Germinal center (tissue), 1 donor: ENCODE results near the gene MS4A4A.
"Not testable (repeated sequence)": the region's sequence is repeated elsewhere in the genome, so short reads cannot be mapped to it uniquely, and the experiment has no call there.

Experiments
- DNase-seq: peaks from one replicate; pipeline ENCODE4 v3.0.0; 2012; ENCODE audit warnings: mixed read lengths, low spot score

The MS4A4A gene

DNA sequence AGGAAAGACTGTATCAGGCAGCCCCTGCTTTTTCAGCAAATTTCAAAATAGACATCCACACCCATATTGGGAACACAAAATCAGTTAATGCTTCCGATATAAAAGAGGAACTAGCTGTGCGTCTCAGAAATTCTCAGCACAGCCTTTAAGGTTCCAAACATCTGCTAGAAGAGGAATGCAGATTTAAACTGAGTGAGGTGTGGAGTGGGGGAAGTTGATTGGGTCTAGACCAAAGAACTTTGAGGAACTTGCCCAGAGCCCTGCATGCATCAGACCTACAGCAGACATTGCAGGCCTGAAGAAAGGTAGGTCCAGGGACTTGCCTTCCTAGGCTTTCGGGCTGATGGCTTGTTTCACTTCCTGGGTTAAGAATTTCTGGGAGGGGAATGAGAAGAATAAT is at the start of gene MS4A4A:
MS4A4A (plus strand) TSS at position 255 of the 400 bp plus-strand sequence; CDS start at position 265, 10 bp downstream.
- peak; percentile 32 for DNase-seq

DNA sequence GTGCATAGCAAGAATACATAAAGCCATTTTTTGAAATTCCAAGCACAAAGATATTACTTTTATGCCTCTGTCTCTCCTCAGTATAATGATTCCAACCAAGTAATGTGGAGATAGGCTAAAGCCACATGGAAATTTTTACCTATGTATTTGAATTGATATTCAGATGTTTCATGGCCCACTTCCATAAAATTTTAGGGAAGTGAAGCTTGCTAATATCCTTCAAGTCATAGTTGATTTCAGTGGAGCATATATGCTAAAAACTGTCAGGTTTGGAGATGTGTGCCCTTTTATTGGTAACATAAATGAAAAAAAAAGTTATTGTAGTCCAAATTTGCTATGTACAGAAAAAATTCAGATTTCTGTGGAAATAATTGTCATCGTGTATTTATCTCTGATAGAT is 49.8 kb upstream of the MS4A4A start:
- DNase-seq: no peak

DNA sequence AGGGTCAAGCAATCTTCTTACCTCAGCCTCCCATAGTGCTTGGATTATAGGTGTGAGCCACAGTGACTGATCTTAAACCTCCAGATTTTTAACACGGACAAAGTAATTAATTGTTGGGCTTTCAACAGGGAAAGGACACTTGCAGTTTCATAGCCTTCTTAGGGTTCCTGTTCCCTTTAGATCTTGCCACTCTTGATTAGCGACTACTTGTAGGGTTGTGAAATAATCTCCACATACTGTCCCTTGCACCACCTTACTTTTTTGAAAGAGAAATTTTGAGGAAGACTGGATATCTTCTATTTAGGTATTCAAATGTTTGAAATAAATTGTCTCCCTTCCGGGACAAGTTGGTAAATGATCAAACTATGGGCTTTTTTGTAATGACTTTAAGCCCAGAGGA is 45.1 kb upstream of the MS4A4A start:
- DNase-seq: no peak

DNA sequence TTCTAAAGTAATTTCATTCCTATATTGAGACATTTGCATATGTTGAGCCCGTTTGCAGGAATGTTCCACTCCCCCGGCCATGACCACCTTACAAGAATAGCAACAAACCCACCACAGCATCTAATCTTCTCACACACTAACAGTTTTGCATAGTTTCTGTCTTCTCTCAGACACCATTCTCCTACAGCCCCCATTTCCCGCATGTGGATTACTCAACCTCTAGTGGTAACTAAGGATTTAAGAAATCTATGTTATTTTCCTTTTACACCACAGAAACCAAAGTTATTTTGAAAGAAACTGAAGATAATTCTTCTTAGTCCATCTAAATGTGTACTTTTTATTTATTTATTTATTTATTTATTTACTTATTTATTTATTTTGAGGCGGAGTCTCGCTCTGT is 39.8 kb upstream of the MS4A4A start:
- no peak for DNase-seq

DNA sequence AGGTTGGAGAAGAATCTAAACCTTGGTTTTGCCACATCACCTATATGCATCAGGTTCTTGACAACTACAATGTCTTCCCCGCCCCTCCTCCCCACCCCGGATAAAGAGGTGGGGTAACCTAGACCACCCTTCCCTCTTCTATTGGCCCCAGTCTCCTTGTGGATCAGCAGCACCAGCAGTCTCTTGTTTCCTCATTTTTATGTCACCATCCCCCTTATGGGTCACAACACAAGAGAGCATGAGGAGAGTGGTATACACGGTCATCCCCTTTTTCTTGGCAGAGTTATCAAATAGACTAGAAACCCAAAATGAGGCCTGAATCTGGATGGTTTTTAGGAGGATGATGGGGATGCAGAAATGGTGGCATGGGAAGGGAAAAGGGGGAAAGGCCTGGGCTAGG is 38.7 kb upstream of the MS4A4A start:
- DNase-seq: no peak

DNA sequence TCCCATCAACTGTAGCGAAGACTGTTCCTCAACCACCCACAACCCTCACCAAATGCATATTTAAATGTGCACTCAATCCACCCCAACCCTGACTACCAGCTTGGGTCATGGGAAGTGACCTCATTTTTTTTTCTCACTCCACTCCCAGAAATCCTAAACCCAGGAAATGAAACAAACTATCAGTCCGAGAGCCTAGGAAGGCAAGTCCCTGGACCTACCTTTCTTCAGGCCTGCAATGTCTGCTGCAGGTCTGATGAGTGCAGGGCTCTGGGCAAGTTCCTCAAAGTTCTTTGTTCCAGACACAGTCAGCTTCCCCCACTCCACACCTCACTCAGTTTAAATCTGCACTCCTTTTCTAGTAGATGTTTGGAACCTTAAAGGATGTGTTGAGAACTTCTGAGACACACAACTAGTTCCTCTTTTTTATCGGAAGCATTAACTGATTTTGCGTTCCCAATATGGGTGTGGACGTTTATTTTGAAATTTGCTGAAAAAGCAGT is 37.7 kb upstream of the MS4A4A start, which contains the start of gene MS4A4E:
MS4A4E (minus strand) TSS at position 398 of the 500 bp plus-strand sequence. CDS start 13,082 bp downstream, outside the sequence.
- no peak for DNase-seq

DNA sequence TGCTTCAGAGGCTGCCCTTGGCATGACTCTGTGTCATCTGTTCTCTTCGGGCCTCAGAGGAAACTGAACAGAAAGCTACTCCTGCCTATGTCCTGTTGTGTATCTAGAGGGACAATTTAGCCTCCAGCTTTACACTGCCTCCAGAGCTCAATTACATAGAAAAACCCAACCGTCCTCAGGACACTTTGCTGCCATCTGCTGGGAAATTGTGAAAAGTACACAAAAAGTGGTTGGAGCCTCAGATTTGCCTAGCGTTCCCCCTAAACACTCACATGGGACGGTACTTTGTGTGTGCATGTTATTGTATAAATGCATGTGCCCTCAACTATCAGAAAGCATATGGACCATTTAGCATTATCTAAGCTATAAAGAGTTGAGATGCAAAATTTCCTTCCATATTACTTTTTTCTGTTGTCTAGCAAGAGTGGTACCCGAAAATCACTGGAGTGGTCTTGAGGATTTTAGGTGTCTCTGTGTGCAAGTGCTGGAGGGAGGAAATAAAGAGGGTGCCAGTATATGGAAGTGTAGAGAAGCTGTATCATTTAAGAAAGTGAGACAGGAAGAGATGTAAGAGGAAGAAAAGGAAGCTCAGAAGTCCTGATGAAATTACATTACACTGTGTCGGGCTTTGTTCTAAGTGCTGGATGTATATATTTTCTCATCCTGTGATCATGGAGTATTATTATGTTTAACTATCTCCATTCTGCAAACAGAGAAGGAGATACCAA is 28.8 kb upstream of the MS4A4A start:
- no peak for DNase-seq

DNA sequence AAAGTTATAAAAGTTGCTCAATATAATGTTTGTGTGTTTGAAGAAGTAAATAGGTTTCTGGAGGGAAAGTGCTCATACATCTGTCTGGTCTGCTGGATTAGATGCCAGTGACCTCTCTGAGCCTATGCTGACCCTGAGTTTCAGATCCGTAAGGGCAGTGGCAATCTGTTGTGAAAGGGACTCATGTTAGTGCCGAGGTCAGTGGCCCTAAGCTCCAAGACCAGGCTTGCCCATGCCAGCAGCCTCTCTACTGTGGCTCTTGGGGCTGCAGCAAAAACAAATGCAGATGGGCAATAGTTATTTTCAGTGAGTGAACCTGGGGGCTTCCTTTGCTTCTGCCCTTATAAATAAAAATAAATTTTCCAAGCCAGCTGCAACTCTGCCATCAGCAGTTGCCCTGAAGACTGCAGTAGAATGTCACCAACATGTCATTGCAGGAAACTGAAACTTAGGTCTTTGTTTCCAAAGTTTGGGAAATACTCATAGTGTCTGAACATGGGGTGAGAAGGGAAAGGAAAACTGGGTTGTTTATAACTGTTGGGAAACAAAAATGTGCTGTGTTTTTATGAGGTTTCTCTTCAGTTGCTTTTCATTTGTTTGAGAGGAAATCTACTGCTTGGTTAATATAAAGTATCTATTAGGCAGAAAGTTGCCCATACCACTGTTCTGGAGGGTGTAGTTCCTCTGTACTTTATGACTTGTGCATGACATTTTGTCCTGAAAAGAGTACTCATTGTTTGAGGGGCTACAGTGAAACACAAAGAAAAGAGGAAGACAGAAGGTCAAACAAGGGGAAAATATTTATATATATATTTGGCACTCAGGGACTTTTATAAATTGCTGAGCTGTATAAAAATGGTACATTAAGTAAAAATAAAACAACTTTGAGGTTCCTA is 28.0 kb upstream of the MS4A4A start:
- DNase-seq: no peak

DNA sequence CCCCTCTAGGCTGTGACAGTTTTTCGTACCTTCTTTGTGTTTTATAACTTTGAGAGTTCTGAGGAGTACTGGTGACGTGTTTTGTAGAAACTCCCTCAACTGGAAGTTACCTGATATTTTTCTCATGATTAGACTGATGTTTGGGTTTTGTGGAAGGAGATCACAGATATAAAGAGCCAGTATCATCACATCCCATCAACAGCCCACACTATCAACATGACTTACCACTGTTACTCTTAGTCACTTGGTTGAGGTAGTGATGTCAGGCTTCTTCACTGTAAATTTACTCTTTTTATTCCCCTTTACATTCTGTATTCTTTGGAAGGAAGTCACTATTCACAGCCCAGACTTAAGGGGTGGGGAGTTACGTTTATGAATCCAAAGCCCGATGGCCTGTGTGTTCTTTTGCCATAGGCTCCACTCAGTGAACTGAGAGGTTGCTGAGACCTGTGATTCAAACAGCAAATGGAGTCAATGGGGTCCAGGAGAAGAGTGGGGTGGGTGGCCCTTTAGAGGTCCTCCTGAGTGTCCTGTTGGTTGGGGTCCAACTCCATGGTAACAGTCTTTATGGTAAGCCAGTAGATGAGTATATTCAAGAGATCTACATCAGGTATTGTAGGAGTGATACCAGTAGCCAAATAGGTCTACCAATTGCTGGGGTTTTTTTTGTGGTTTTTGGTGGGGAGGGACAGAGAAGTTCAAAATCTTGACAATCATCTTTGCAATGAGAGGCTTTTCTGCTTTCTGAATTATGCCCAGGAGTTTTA is 22.3 kb upstream of the MS4A4A start:
- DNase-seq: no peak

DNA sequence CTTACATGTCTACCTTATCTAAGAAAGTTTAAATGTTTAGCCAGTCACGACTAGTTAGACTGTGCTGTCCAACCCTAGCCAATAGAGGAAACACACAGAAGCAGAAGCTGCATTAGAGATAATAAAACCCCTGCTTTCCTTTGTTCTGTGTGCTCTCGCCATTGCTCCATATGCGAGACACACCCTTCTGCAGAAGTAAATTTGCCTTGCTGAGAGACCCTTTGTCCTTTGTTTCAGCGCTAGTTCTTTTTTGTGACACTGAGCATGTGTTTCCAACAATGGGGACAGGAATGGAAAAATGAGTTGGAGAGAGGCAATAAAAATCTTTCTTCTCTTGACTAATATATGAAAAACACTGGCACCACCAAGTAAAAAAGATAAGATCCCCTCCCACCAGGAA is 19.5 kb upstream of the MS4A4A start:
- DNase-seq: no peak

DNA sequence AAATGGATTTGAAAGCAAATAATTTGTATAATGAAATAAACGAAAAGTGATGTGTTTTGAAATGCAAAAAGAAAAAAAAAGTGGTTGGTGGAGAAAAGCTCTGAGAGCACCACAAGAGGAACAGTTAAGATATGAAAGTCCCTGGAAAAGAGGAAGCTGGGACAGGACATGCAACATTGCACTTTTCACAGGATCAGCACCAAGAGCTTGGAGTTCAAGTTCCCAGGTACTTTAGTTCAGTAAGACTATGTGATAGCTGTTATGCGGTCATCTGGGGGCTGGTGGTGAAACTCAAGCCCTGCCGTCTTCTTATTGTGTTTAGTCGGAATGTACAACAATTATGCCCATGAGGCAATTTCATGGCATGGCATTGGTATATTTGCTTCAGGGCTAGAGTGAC is 17.1 kb upstream of the MS4A4A start:
- DNase-seq: no peak

DNA sequence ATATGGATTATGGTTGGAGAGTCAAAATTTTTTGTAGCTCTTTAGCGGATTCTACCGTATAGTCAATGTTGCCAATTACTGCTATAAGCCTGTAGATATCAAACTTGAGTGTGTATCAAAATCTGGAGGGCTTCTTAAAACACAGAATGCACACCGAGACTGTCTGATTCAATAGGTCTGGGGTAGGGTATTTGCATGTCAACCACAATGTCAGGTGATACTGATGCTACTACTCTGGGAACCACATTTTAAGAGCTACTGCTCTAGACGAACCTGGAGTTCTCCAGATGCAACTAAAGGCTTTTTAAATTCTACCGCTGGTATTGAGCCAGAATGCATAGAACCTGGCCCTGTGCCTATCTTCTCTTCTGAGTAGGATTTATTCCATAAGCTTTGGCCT is 15.8 kb upstream of the MS4A4A start:
- no peak for DNase-seq

DNA sequence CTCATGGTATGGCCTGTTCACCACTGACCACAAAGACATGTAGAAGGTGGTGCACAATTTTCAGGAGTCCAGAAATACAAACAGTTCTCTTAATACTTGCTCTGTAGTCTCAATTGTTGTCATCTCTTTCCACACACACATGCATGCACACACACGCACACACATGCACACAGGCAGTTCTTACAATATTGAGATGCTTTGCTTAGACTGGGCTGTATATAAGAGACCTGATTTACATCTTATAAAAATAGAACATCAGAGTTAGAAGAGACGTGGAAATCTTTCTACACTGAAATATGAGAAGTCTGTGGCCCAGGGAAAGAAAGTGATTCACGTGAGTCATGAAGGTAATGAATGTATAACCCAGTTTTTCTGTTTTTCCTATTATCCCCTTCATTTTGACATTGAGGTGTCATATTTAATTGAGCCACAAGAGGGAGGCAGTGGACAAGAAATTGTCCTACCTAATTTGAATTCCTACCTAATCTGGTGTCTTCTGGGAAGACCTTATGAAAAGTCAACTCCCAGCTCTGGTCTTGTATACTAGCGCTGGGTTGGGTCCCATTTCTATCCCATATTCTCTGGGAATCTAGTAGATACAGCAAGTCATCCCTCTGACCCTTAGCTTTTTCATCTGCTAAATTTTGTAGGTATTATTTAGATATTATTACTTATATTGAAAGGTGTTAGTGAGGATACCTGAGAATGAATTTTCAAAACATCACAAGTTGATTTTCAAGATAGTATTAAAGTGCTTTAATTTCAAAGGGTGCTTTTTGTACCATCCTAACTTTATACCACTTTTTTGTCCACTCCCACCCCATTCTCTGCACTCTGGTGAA is 14.9 kb upstream of the MS4A4A start:
- peak; percentile 50 for DNase-seq

DNA sequence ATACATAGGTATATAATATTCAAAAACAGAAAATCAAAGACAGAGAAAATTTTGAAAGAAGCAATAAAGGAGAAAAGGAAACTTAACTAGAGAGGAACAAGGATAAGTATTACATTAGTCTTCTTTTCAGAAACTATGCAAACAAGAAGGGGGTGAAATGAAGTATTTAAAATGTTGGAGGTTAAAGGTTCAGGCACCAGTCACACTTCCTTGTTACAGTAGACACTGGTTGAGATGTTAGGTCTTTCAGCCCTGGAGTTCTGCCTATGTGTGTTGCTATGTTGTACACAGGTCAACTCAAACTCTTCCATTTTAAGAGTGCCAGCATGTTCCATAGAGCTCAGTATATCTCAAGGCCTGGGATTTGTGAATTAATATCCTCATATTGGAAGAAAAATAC is 6.0 kb upstream of the MS4A4A start:
- DNase-seq: no peak

DNA sequence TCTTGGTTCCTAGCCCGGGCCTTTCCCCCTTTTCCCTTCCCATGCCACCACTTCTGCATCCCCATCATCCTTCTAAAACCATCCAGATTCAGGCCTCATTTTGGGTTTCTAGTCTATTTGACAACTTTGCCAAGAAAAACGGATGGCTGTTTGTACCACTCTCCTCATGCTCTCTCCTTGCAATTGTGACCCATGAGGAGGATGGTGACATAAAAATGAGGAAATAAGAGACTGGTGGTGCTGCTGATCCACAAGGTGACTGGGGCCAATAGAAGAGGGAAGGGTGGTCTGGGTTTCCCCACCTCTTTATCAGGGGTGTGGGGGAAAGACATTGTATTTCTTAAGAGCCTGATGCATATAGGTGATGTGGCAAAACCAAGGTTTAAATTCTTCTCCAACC is 1.0 kb downstream of the MS4A4A start:
- DNase-seq: no peak

DNA sequence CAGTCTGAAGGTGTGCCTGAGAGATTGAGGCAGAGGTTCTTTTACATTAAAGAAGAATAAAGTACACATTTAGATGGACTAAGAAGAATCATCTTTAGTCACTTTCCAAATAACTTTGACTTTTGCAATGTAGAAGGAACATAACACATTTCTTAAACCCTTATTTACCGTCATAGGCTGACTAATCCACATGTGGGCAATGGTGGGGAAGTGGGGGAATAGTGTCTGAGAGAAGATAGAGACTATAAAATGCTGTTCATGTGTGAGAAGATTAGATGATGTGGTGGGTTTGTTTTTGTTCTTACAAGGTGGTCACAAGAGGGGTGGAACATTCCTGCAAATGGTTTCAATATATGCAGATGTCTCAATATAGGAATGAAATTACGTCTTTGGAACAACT is 1.8 kb downstream of the MS4A4A start:
- DNase-seq: no peak

DNA sequence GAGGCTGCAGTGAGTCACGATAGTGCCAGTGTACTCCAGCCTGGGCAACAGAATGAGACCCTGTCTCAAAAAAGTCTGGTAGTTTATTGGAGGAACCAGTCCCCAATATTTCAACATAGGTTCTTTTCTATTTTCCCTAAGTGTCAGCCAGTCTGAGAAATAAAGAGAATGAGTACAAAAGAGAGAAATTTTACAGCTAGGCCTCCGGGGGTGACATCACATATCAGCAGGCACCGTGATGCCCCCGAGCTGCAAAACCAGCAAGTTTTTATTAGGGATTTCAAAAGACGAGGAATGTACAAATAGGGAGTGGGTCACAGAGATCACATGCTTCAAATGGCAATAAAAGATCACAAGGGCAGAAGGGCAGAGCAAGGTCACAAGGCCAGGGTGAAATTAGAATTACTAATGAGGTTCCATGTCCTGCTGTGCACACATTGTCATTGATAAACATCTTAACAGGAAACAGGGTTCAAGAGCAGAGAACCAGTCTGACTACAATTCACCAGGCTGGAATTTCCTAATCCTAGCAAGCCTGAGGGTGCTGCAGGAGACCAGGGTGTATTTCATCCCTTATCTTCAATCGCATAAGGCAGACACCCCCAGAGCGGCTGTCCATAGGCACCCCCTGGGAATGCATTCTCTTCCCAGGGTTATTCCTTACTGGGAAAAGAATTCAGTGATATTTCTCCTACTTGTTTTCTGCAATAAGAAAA is 5.1 kb downstream of the MS4A4A start:
- DNase-seq: not testable (repeated sequence)

DNA sequence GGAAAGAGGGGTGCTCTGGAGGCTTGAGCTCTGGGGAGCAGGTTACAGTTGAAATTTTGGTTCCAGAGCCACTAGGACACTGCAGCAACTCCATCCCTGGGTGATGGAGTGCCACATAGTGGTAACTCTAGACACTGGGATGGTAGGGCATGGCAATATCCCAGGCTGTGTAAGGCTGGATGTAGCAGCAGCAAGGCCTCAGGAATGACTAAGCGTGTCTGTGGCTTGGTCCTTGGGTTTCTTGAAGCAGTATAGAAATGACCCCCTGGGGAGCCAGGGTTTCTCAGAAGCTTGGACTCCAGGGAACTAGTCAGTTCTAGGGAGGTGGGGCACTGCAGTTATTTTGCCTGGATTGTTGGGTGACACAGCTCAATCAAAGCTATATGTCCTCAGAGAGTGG is 8.1 kb downstream of the MS4A4A start:
- no peak for DNase-seq

DNA sequence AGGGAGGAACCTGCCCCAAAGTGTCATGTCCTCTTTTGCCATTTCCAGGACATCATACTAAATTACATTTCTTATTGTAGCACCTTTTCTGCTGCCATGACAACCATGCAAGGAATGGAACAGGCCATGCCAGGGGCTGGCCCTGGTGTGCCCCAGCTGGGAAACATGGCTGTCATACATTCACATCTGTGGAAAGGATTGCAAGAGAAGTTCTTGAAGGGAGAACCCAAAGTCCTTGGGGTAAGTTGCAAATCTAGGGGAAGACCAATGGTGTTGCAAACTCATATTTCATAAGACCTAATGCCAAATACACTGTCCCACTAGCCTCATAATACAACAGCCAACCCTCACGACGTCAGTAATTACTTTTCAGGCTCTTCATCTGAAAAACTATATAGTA is 11.7 kb downstream of the MS4A4A start:
- DNase-seq: no peak

DNA sequence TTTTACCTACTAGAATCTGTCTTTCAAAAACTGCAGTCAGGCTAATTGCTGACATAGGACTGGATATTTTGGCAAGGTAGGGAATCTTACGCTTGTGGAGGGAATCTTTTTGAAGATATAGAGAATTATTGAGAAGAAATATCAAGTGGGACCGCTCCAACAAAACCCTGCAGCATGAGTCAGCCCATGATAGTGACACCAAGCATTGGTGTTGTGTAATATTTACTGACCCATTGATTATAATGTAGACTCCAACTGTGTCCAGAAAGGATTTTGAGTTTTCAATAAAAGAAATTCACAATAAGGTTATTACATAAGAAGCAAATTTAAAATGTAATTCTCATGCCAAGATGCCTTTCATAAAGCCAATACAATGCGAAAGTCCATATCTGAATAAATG is 20.7 kb downstream of the MS4A4A start:
- no peak for DNase-seq

DNA sequence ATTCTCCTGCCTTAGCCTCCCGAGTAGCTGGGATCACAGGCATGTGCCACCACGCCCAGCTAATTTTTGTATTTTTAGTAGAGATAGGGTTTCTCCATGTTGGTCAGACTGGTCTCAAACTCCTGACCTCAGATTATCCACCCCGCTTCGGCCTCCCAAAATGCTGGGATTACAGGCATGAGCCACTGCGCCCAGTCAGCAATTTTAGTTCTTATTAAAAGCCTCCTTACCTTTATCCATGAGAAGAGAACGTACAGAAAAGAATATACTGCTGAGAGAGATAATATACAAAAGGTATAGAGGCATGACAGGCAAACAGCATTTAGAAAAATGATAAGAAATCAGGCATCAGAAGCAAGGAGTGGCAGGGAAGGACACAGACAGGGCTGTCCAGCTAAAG is 21.4 kb downstream of the MS4A4A start:
- not testable (repeated sequence) for DNase-seq
